ENCODE measurements around the gene ITGAL.
"Not testable (repeated sequence)": the region's sequence is repeated elsewhere in the genome, so short reads cannot be mapped to it uniquely, and the experiment has no call there.

ITGAL gene

GRCh38 chr16:30472328-30472942 is at the start of gene ITGAL:
Gene ITGAL, plus strand, starts transcription at chr16:30472742. Its CDS starts 96 bp downstream, at chr16:30472838.
- DNase-seq = peak; percentile 87 to 89

GRCh38 chr16:30428055-30428454 is 44.5 kb upstream of the ITGAL start:
- DNase-seq = no peak

- DNase-seq = no peak
These were observed 43.2 kb upstream of the ITGAL start for GRCh38 chr16:30429418-30429677.

- DNase-seq = peak; percentile 99
These were observed 42.7 kb upstream of the ITGAL start, which contains the start of gene DCTPP1 for GRCh38 chr16:30429678-30430427. Gene DCTPP1, minus strand, starts transcription at chr16:30430030. Its CDS starts 50 bp downstream, at chr16:30429980.

GRCh38 chr16:30430428-30430970 is 42.0 kb upstream of the ITGAL start:
- no peak for DNase-seq

- DNase-seq = no peak
These were observed 37.7 kb upstream of the ITGAL start for GRCh38 chr16:30434852-30435251.

- DNase-seq = no peak
These were observed 35.0 kb upstream of the ITGAL start for GRCh38 chr16:30437511-30438046.

GRCh38 chr16:30438835-30439234 is 33.7 kb upstream of the ITGAL start:
- DNase-seq = no peak

- no peak for DNase-seq
These were observed 32.7 kb upstream of the ITGAL start for GRCh38 chr16:30439720-30440348.

GRCh38 chr16:30443631-30444030 is 28.9 kb upstream of the ITGAL start:
- DNase-seq = no peak

GRCh38 chr16:30444231-30445148 is 28.1 kb upstream of the ITGAL start:
- no peak for DNase-seq

- DNase-seq = no peak
These were observed 27.5 kb upstream of the ITGAL start for GRCh38 chr16:30445149-30445407.

GRCh38 chr16:30445408-30446202 is 26.9 kb upstream of the ITGAL start, which contains the start of gene SEPHS2:
Gene SEPHS2, minus strand, starts transcription at chr16:30445874. Its CDS starts 147 bp downstream, at chr16:30445727.
- peak; percentile 96 to 97 for DNase-seq

- DNase-seq = no peak
These were observed 26.3 kb upstream of the ITGAL start for GRCh38 chr16:30446203-30446595.

GRCh38 chr16:30447512-30448226 is 24.9 kb upstream of the ITGAL start:
- DNase-seq = no peak

GRCh38 chr16:30449116-30449435 is 23.5 kb upstream of the ITGAL start:
- no peak for DNase-seq

GRCh38 chr16:30452709-30453580 is 19.6 kb upstream of the ITGAL start:
- not testable (repeated sequence) for DNase-seq

- no peak for DNase-seq
These were observed 16.2 kb upstream of the ITGAL start for GRCh38 chr16:30456302-30456701.

GRCh38 chr16:30457256-30457655 is 15.3 kb upstream of the ITGAL start:
- no peak for DNase-seq
